Gastrocnemius medialis (tissue), 4 donors: Measurements from ENCODE around the gene DNAL1. TPM values are rescaled to one million over a fixed set of nuclear protein-coding genes. Genes with fewer than 3 reads are reported as not detected.

Experiments
- ATAC-seq, 2 donors: fragments of 150-250 bp; one replicate each; pipeline ENCODE4 v1.9.1; 2016
- DNase-seq, 2 donors: peaks; one replicate each; pipeline ENCODE4 v3.0.0-alpha.2; 2019
- H3K27ac ChIP-seq, 4 donors: fragments of 200-600 bp; sonication (generic); 1 replicate in 1 of 4; 2 replicates in 3 of 4; pipeline ENCODE4 v1.5.1; 2016 to 2018; ENCODE audit warnings: mild to moderate bottlenecking in 2 of 4, moderate library complexity in 1 of 4
- H3K27me3 ChIP-seq, 3 donors: fragments of 200-600 bp; sonication (generic) in 2 of 3; 1 replicate in 1 of 3; 2 replicates in 2 of 3; pipeline versions ENCODE4 v1.5.1 to v1.6.0; 2016 to 2019; ENCODE audit warnings: mild to moderate bottlenecking in 1 of 3, moderate library complexity in 1 of 3
- H3K36me3 ChIP-seq, 2 donors: fragments of 200-600 bp; sonication (generic) in 1 of 2; one replicate each; pipeline ENCODE4 v1.5.1; 2017 to 2018
- H3K4me1 ChIP-seq, 2 donors: fragments of 200-600 bp; sonication (generic) in 1 of 2; one replicate each; pipeline ENCODE4 v1.5.1; 2016 to 2017; ENCODE audit warnings: mild to moderate bottlenecking in 2 of 2
- H3K4me3 ChIP-seq, 4 donors: fragments of 200-600 bp; sonication (generic) in 3 of 4; 1 replicate in 1 of 4; 2 replicates in 3 of 4; pipeline ENCODE4 v1.5.1; 2016 to 2019; ENCODE audit warnings: mild to moderate bottlenecking in 2 of 4
- H3K9me3 ChIP-seq, 3 donors: fragments of 200-600 bp; sonication (generic) in 2 of 3; 1 replicate in 1 of 3; 2 replicates in 2 of 3; pipeline ENCODE4 v1.5.1; 2016 to 2019
- CTCF ChIP-seq, 5 experiments: fragments of 450-650 bp in 3 of 5; fragments of 200-600 bp in 2 of 5; sonication (generic) in 2 of 5; IDR thresholded peaks in 4 of 5; conservative IDR thresholded peaks in 1 of 5; 1 replicate in 4 of 5; 2 replicates in 1 of 5; pipeline ENCODE4 v1.5.1; 2016 to 2019; ENCODE audit warnings: antibody characterized with exemption in 5 of 5, mild to moderate bottlenecking in 3 of 5, moderate library complexity in 3 of 5
- POLR2A ChIP-seq, 2 donors: fragments of 450-650 bp; IDR thresholded peaks; one replicate each; pipeline ENCODE4 v1.6.1; 2017; ENCODE audit warnings: antibody characterized with exemption in 2 of 2, mild to moderate bottlenecking in 2 of 2, moderate library complexity in 2 of 2
- in situ Hi-C, 4 donors: fragments of 200-750 bp; cut with MboI; loops; one replicate each; pipeline versions ENCODE4 v1.15.0 to v1.8.0; 2017; ENCODE audit warnings: low sequenced_read_pairs in 4 of 4
- intact Hi-C: fragments of 100-400 bp; cut with DNase I; formaldehyde crosslinking; loops from one replicate; pipeline ENCODE4 v1.15.1; 2023; ENCODE audit warnings: low total_unique reads
- total RNA-seq, 4 donors: library from RNA; depleted of rRNA; stranded (reverse); fragments of >200 nt; gene quantifications; one replicate each; pipeline versions ENCODE4 v1.1.0 to v1.2.3, GENCODE V29; 2016

The DNAL1 gene
- total RNA-seq, 4 donors from 2014 or later, result 6.4 to 8.2 (median 7.7) TPM

GRCh38 chr14:73625706-73626105, 19.1 kb upstream of the DNAL1 start:
- Histone ChIP-seq H3K4me1 (no peaks in the 10 kb centered on the region), H3K36me3 (no peaks in the 10 kb centered on the region), H3K27ac (no peak overlapping the region), H3K4me3 (no peak overlapping the region), H3K27me3 (no peaks in the 10 kb centered on the region), H3K9me3 (no peaks in the 10 kb centered on the region)
- DNase-seq (no peak), ATAC-seq (no peak)
- intact Hi-C loops (no loop called here), in situ Hi-C loops (no loop called here)
- TF ChIP-seq CTCF (IDR thresholded peaks at IDR 0.05 in 4 of 5, conservative IDR thresholded peaks at IDR 0.05 in 1 of 5) (no peak), POLR2A (IDR thresholded peaks at IDR 0.05) (no peak)

- in situ Hi-C loops, result no loop called here
- TF ChIP-seq CTCF (IDR thresholded peaks at IDR 0.05 in 4 of 5, conservative IDR thresholded peaks at IDR 0.05 in 1 of 5) (no peak), POLR2A (IDR thresholded peaks at IDR 0.05) (no peak)
- intact Hi-C loops, result no loop called here
- Histone ChIP-seq H3K4me3 (no peak overlapping the region), H3K4me1 (no peaks in the 10 kb centered on the region), H3K27me3 (no peaks in the 10 kb centered on the region), H3K36me3 (no peaks in the 10 kb centered on the region), H3K27ac (no peak overlapping the region), H3K9me3 (no peaks in the 10 kb centered on the region)
- ATAC-seq (no peak), DNase-seq (no peak)
Measured at GRCh38 chr14:73627151-73627558, 17.6 kb upstream of the DNAL1 start.

- in situ Hi-C loops, result loop anchor here in 3 of 4 donors (10.0 kb wide), 2 partner anchors 95 to 125 kb away; no protein-coding TSS in a partner anchor
- intact Hi-C loops, result loop anchor here (5.0 kb wide), 2 partner anchors 63 to 138 kb away; partner anchors contain the start of genes ACOT2 and RIOX1
Measured at GRCh38 chr14:73630009-73630780, 14.6 kb upstream of the DNAL1 start.

GRCh38 chr14:73633116-73634010, 11.4 kb upstream of the DNAL1 start:
- Histone ChIP-seq H3K27me3 (no peaks in the 10 kb centered on the region), H3K27ac (peak overlapping the region; percentile 80 to 83 (median 82)), H3K9me3 (no peaks in the 10 kb centered on the region), H3K4me1 (peaks cover 5 to 11% of the 10 kb centered on the region in 2 donors), H3K36me3 (no peaks in the 10 kb centered on the region), H3K4me3 (peak overlapping the region; percentile 69 to 80 (median 71))
- intact Hi-C loops, result loop anchor here (1.0 to 5.0 kb wide), 3 partner anchors 66 to 141 kb away; partner anchors contain the start of genes ACOT2 and RIOX1
- DNase-seq (peak; percentile 24 to 65), ATAC-seq (peak; percentile 81 to 82)
- in situ Hi-C loops, result loop anchor here in 3 of 4 donors (10.0 kb wide), 2 partner anchors 91 to 129 kb away; no protein-coding TSS in a partner anchor
- TF ChIP-seq POLR2A (IDR thresholded peaks at IDR 0.05), result no peak
- TF ChIP-seq CTCF (IDR thresholded peaks at IDR 0.05 in 4 of 5, conservative IDR thresholded peaks at IDR 0.05 in 1 of 5), result peak; percentile 86 to 94 (median 88)

More at GRCh38 chr14:73630009-73630780, 14.6 kb upstream of the DNAL1 start:
- TF ChIP-seq CTCF (IDR thresholded peaks at IDR 0.05 in 4 of 5, conservative IDR thresholded peaks at IDR 0.05 in 1 of 5) (no peak), POLR2A (IDR thresholded peaks at IDR 0.05) (no peak)
- Histone ChIP-seq H3K4me1 (peaks cover 5 to 11% of the 10 kb centered on the region in 2 donors), H3K27ac (no peak overlapping the region), H3K36me3 (no peaks in the 10 kb centered on the region), H3K9me3 (no peaks in the 10 kb centered on the region), H3K27me3 (no peaks in the 10 kb centered on the region), H3K4me3 (no peak overlapping the region)
- ATAC-seq, result no peak
- no peak for DNase-seq
